C4-2B (cell line): ENCODE data around the gene TMEM151A.
A peak's percentile ranks its signal among the peaks of the same experiment; 100 is the strongest.

Experiments
- CTCF ChIP-seq: fragments of 450-650 bp; conservative IDR thresholded peaks from 2 replicates; pipeline ENCODE4 v1.5.1; 2017; ENCODE audit warnings: mild to moderate bottlenecking
- ZFX ChIP-seq: fragments of 450-650 bp; IDR thresholded peaks from 2 replicates; pipeline ENCODE4 v1.6.1; 2017

GRCh38 chr11:66282468-66283455 lies 8.9 kb upstream of the TMEM151A start:
- peak; percentile 98 for TF ChIP-seq CTCF
- no peak for TF ChIP-seq ZFX
